ENCODE measurements around the gene GRK7. TPM values are rescaled to one million over a fixed set of nuclear protein-coding genes. Genes with fewer than 3 reads are reported as not detected.
"Not testable (repeated sequence)": the region's sequence is repeated elsewhere in the genome, so short reads cannot be mapped to it uniquely, and the experiment has no call there.

The GRK7 gene
- total and polyA plus RNA-seq, 2 experiments from 2014 or later, result not detected

GRCh38 chr3:141784096-141784495 is 20.9 kb downstream of the GRK7 start:
- Histone ChIP-seq H3K4me1 (ENCODE audit: insufficient read depth) (no peaks in the 10 kb centered on the region), H2AFZ (no peak overlapping the region), H3K4me3 (no peak overlapping the region), H3K4me2 (ENCODE audit: unreplicated experiment) (no peak overlapping the region), H3K36me3 (ENCODE audit: low read depth) (no peaks in the 10 kb centered on the region), H3K79me2 (ENCODE audit: insufficient read depth) (no peaks in the 10 kb centered on the region), H3K27ac (no peak overlapping the region), H4K20me1 (ENCODE audit: insufficient read depth) (no peaks in the 10 kb centered on the region), H3K27me3 (replicated peaks; ENCODE audit: insufficient read depth) (no peaks in the 10 kb centered on the region), H3K9me2 (ENCODE audit: insufficient read depth) (no peaks in the 10 kb centered on the region), H3K9ac (no peak overlapping the region), H3F3A (ENCODE audit: insufficient read depth) (no peaks in the 10 kb centered on the region), H3K9me3 (ENCODE audit: low read depth) (no peaks in the 10 kb centered on the region)
- DNase-seq, result no peak
- WGBS, 2 experiments (ENCODE audit: low coverage in 1 of 2, low lambda C conversion rate in 2 of 2, missing lambda C conversion rate in 2 of 2), result 80 to 89% methylated on average over 8 of the region's 8 CpGs
- in situ Hi-C loops (cut with MboI), result no loop called here
- TF ChIP-seq EZH2 (IDR thresholded peaks at IDR 0.05; ENCODE audit: insufficient read depth, poor library complexity, severe bottlenecking), result no peak
- TF ChIP-seq EZH2phosphoT487 (IDR thresholded peaks at IDR 0.05; ENCODE audit: insufficient read depth, low read depth), result no peak

- Histone ChIP-seq H3K4me1 (ENCODE audit: insufficient read depth) (no peaks in the 10 kb centered on the region), H4K20me1 (ENCODE audit: insufficient read depth) (no peaks in the 10 kb centered on the region), H3F3A (ENCODE audit: insufficient read depth) (no peaks in the 10 kb centered on the region), H3K4me2 (ENCODE audit: unreplicated experiment) (no peak overlapping the region), H3K27me3 (replicated peaks; ENCODE audit: insufficient read depth) (no peaks in the 10 kb centered on the region), H3K9me2 (ENCODE audit: insufficient read depth) (no peaks in the 10 kb centered on the region), H3K9ac (no peak overlapping the region), H3K36me3 (ENCODE audit: low read depth) (no peaks in the 10 kb centered on the region), H2AFZ (no peak overlapping the region), H3K9me3 (ENCODE audit: low read depth) (no peaks in the 10 kb centered on the region), H3K27ac (no peak overlapping the region), H3K4me3 (no peak overlapping the region), H3K79me2 (ENCODE audit: insufficient read depth) (no peaks in the 10 kb centered on the region)
- no peak for DNase-seq
- no peak for TF ChIP-seq EZH2phosphoT487 (IDR thresholded peaks at IDR 0.05; ENCODE audit: insufficient read depth, low read depth)
- no peak for TF ChIP-seq EZH2 (IDR thresholded peaks at IDR 0.05; ENCODE audit: insufficient read depth, poor library complexity, severe bottlenecking)
- in situ Hi-C loops (cut with MboI), result no loop called here
- 65 to 74% methylated on average over 2 of the region's 2 CpGs for WGBS, 2 experiments (ENCODE audit: low coverage in 1 of 2, low lambda C conversion rate in 2 of 2, missing lambda C conversion rate in 2 of 2)
Observed at GRCh38 chr3:141784531-141784930, 21.3 kb downstream of the GRK7 start.

DNA sequence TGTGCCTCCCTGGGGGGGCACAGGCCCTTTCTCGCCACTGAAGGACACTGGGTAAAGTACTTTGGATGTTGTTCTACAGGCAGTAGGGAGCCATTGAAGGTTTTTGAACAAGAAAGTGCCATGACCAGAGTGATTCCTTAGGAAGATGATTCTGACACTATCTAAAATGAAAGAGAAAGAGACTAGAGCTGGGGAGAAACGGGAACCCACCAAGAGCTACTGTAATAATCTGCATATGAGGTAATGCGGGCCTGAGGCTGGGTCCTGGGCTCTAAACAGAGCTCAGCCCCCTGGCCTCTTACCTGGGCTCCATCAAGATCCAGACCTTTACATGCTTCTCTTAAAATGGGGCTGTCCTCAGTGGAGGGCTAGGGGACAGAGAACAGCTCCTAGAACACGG is 24.9 kb downstream of the GRK7 start:
- WGBS, 2 experiments (ENCODE audit: low coverage in 1 of 2, low lambda C conversion rate in 2 of 2, missing lambda C conversion rate in 2 of 2), result 62 to 66% methylated on average over 4 of the region's 4 CpGs
- H3K27me3 ChIP-seq (replicated peaks; ENCODE audit: insufficient read depth), result no peaks in the 10 kb centered on the region
- H3K79me2 ChIP-seq (ENCODE audit: insufficient read depth), result no peaks in the 10 kb centered on the region
- H3K4me2 ChIP-seq (ENCODE audit: unreplicated experiment), result no peak overlapping the region
- H3K27ac ChIP-seq, result no peak overlapping the region
- H4K20me1 ChIP-seq (ENCODE audit: insufficient read depth), result no peaks in the 10 kb centered on the region
- H3K9me2 ChIP-seq (ENCODE audit: insufficient read depth), result no peaks in the 10 kb centered on the region
- DNase-seq, result no peak
- H3K9ac ChIP-seq, result no peak overlapping the region
- no peaks in the 10 kb centered on the region for H3K4me1 ChIP-seq (ENCODE audit: insufficient read depth)
- H3K36me3 ChIP-seq (ENCODE audit: low read depth), result no peaks in the 10 kb centered on the region
- no peaks in the 10 kb centered on the region for H3K9me3 ChIP-seq (ENCODE audit: low read depth)
- no peak overlapping the region for H2AFZ ChIP-seq
- in situ Hi-C loops (cut with MboI), result no loop called here
- TF ChIP-seq EZH2phosphoT487 (IDR thresholded peaks at IDR 0.05; ENCODE audit: insufficient read depth, low read depth), result no peak
- no peak for TF ChIP-seq EZH2 (IDR thresholded peaks at IDR 0.05; ENCODE audit: insufficient read depth, poor library complexity, severe bottlenecking)
- H3K4me3 ChIP-seq, result no peak overlapping the region
- no peaks in the 10 kb centered on the region for H3F3A ChIP-seq (ENCODE audit: insufficient read depth)

- H3K27ac ChIP-seq; H3K9me2 ChIP-seq (ENCODE audit: insufficient read depth); DNase-seq; H2AFZ ChIP-seq; H3K27me3 ChIP-seq (replicated peaks; ENCODE audit: insufficient read depth); H3F3A ChIP-seq (ENCODE audit: insufficient read depth); H4K20me1 ChIP-seq (ENCODE audit: insufficient read depth); H3K4me2 ChIP-seq (ENCODE audit: unreplicated experiment); H3K4me3 ChIP-seq; H3K79me2 ChIP-seq (ENCODE audit: insufficient read depth); H3K4me1 ChIP-seq (ENCODE audit: insufficient read depth); H3K9ac ChIP-seq; H3K9me3 ChIP-seq (ENCODE audit: low read depth); in situ Hi-C loops (cut with MboI); H3K36me3 ChIP-seq (ENCODE audit: low read depth): not testable (repeated sequence)
- WGBS, 2 experiments (ENCODE audit: low coverage in 1 of 2, low lambda C conversion rate in 2 of 2, missing lambda C conversion rate in 2 of 2), result 69 to 82% methylated on average over 5 of the region's 5 CpGs
Observed at GRCh38 chr3:141788750-141789149, 25.5 kb downstream of the GRK7 start.

DNA sequence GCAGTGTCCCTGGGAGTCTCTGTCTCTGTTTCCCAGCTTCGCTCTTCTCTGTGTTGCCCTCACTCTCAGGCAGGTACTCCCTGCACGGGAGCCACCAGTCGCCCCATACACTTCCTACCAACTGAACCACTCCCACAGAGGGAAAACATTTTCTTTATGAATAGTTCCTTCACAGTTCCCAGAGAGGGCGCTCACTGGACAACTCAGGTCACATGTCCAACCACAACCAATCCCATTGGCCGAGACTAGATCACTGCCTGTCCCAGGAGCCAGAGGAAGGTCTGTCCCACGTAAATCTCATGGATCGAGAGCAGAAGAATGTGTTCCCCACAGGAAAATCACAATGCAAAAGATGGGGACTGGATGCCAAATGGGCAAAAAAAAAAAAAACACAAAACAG is 26.1 kb downstream of the GRK7 start:
- H3K27me3 ChIP-seq (replicated peaks; ENCODE audit: insufficient read depth), result no peaks in the 10 kb centered on the region
- H3K4me2 ChIP-seq (ENCODE audit: unreplicated experiment), result no peak overlapping the region
- no peak overlapping the region for H3K27ac ChIP-seq
- no peaks in the 10 kb centered on the region for H3K79me2 ChIP-seq (ENCODE audit: insufficient read depth)
- no peaks in the 10 kb centered on the region for H3K36me3 ChIP-seq (ENCODE audit: low read depth)
- H4K20me1 ChIP-seq (ENCODE audit: insufficient read depth), result no peaks in the 10 kb centered on the region
- in situ Hi-C loops (cut with MboI), result no loop called here
- no peak for DNase-seq
- H3K9me3 ChIP-seq (ENCODE audit: low read depth), result no peaks in the 10 kb centered on the region
- no peaks in the 10 kb centered on the region for H3F3A ChIP-seq (ENCODE audit: insufficient read depth)
- no peaks in the 10 kb centered on the region for H3K4me1 ChIP-seq (ENCODE audit: insufficient read depth)
- no peak overlapping the region for H3K9ac ChIP-seq
- H3K9me2 ChIP-seq (ENCODE audit: insufficient read depth), result no peaks in the 10 kb centered on the region
- 80 to 83% methylated on average over 7 of the region's 7 CpGs for WGBS, 2 experiments (ENCODE audit: low coverage in 1 of 2, low lambda C conversion rate in 2 of 2, missing lambda C conversion rate in 2 of 2)
- H3K4me3 ChIP-seq, result no peak overlapping the region
- no peak for TF ChIP-seq EZH2 (IDR thresholded peaks at IDR 0.05; ENCODE audit: insufficient read depth, poor library complexity, severe bottlenecking)
- no peak for TF ChIP-seq EZH2phosphoT487 (IDR thresholded peaks at IDR 0.05; ENCODE audit: insufficient read depth, low read depth)
- no peak overlapping the region for H2AFZ ChIP-seq
